ENCODE results near the gene KCNG4. TPM values are rescaled to one million over a fixed set of nuclear protein-coding genes. Genes with fewer than 3 reads are reported as not detected.

Gene KCNG4
- total and polyA plus RNA-seq, 8 donors, result 0.03 to 0.06 (median 0.04) TPM; not detected in 3

DNA sequence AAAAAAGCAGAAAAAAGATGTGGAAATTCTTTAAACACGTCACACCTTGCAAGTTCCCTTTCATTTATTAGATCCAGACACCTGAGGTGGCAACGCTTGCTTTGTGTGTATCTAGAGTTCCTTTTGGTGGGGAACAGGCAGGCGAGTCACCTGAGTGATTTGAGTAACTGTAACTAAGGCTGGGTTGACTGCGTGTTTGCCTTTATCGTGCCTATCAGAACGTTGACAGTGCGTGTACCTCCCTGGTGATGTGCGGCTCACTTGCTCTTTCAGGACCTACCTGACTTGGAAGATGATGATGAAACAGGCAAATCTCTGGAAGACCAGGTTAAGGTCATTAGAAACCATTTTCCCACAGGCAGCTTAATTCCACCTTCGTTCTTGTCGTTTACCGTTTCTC is 65.4 kb downstream of the KCNG4 start:
- peaks cover 17 to 36% of the 10 kb centered on the region in 2 donors for H3K4me1 ChIP-seq
- H3K27me3 ChIP-seq, result no peaks in the 10 kb centered on the region
- intact Hi-C loops (cut with DNase I), result no loop called here
- no peak overlapping the region for H3K27ac ChIP-seq
- H3K9me3 ChIP-seq, result no peaks in the 10 kb centered on the region
- TF ChIP-seq, protein P1, sequence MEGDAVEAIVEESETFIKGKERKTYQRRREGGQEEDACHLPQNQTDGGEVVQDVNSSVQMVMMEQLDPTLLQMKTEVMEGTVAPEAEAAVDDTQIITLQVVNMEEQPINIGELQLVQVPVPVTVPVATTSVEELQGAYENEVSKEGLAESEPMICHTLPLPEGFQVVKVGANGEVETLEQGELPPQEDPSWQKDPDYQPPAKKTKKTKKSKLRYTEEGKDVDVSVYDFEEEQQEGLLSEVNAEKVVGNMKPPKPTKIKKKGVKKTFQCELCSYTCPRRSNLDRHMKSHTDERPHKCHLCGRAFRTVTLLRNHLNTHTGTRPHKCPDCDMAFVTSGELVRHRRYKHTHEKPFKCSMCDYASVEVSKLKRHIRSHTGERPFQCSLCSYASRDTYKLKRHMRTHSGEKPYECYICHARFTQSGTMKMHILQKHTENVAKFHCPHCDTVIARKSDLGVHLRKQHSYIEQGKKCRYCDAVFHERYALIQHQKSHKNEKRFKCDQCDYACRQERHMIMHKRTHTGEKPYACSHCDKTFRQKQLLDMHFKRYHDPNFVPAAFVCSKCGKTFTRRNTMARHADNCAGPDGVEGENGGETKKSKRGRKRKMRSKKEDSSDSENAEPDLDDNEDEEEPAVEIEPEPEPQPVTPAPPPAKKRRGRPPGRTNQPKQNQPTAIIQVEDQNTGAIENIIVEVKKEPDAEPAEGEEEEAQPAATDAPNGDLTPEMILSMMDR (IDR thresholded peaks at IDR 0.05), result no peak
- no peak for ATAC-seq
- H3K4me3 ChIP-seq, result no peak overlapping the region
- H3K36me3 ChIP-seq, result peaks cover 0 to 20% of the 10 kb centered on the region in 2 donors
- no peak for DNase-seq

DNA sequence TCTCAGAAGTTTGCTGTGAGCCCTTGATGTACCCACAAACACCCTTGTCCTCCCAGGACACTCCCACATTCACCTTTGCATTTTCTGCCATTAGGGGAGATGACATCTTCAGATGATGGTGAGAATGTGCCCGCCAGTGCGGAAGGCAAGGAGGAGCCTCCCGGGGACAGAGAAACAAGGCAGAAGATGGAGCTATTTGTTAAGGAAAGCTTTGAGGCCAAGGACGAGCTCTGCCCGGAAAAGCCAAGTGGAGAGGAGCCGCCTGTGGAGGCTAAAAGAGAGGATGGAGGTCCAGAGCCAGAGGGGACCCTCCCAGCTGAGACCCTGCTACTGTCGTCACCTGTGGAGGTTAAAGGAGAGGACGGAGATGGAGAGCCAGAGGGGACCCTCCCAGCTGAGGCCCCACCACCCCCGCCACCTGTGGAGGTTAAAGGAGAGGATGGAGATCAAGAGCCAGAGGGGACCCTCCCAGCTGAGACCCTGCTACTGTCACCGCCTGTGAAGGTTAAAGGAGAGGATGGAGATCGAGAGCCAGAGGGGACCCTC is 70.0 kb downstream of the KCNG4 start:
- Histone ChIP-seq H3K9me3 (no peaks in the 10 kb centered on the region), H3K27ac (no peak overlapping the region), H3K4me1 (no peaks in the 10 kb centered on the region), H3K4me3 (no peak overlapping the region), H3K36me3 (no peaks in the 10 kb centered on the region), H3K27me3 (peaks cover 0 to 22% of the 10 kb centered on the region in 2 donors)
- ATAC-seq, result no peak
- no peak for DNase-seq
- intact Hi-C loops (cut with DNase I), result no loop called here
- TF ChIP-seq, protein P1 (IDR thresholded peaks at IDR 0.05), result no peak

Other genes with a start within 250 kb of the KCNG4 start
- under 1 TPM in 1 of 2 donors, not detected in 1; 0.65 TPM for gene SLC38A8, start 197.2 kb downstream of the KCNG4 start, total RNA-seq
- not detected for gene SLC38A8, start 197.2 kb downstream of the KCNG4 start, polyA plus RNA-seq (ENCODE audit: insufficient read length in 6 of 6)
- gene MBTPS1, start 123.1 kb downstream of the KCNG4 start, total RNA-seq, result 100 to 1,000 TPM in 1 of 2 donors, 10 to 100 TPM in 1; 86.4 to 102 TPM
- 100 to 1,000 TPM; 107 to 121 (median 119) TPM for gene MBTPS1, start 123.1 kb downstream of the KCNG4 start, polyA plus RNA-seq (ENCODE audit: insufficient read length in 6 of 6)
- gene HSDL1, start 94.8 kb downstream of the KCNG4 start, total RNA-seq, result 10 to 100 TPM; 26.0 to 27.8 TPM
- gene HSDL1, start 94.8 kb downstream of the KCNG4 start, polyA plus RNA-seq (ENCODE audit: insufficient read length in 6 of 6), result 10 to 100 TPM; 38.0 to 45.9 (median 42.6) TPM
- 10 to 100 TPM in 1 of 2 donors, under 1 TPM in 1; 0.85 to 10.3 TPM for gene DNAAF1, start 94.7 kb downstream of the KCNG4 start, total RNA-seq
- 10 to 100 TPM in 4 of 6 donors, 1 to 10 TPM in 2; 4.1 to 22.3 (median 13.5) TPM for gene DNAAF1, start 94.7 kb downstream of the KCNG4 start, polyA plus RNA-seq (ENCODE audit: insufficient read length in 6 of 6)
- 10 to 100 TPM; 49.2 to 50.0 TPM for gene TAF1C, start 53.0 kb downstream of the KCNG4 start, total RNA-seq
- 10 to 100 TPM; 37.5 to 66.1 (median 56.1) TPM for gene TAF1C, start 53.0 kb downstream of the KCNG4 start, polyA plus RNA-seq (ENCODE audit: insufficient read length in 6 of 6)
- gene ADAD2, start 48.9 kb downstream of the KCNG4 start, total RNA-seq, result under 1 TPM; 0.09 to 0.24 TPM
- 1 to 10 TPM in 1 of 6 donors, under 1 TPM in 5; 0.32 to 1.4 (median 0.68) TPM for gene ADAD2, start 48.9 kb downstream of the KCNG4 start, polyA plus RNA-seq (ENCODE audit: insufficient read length in 6 of 6)
- gene WFDC1, start 54.9 kb upstream of the KCNG4 start, total RNA-seq, result 10 to 100 TPM; 12.7 to 21.6 TPM
- gene WFDC1, start 54.9 kb upstream of the KCNG4 start, polyA plus RNA-seq (ENCODE audit: insufficient read length in 6 of 6), result 10 to 100 TPM in 1 of 6 donors, 1 to 10 TPM in 5; 4.5 to 11.1 (median 5.8) TPM
- gene ATP2C2, start 128.5 kb upstream of the KCNG4 start, total RNA-seq, result 10 to 100 TPM; 38.1 to 52.8 TPM
- 10 to 100 TPM; 11.2 to 31.0 (median 17.9) TPM for gene ATP2C2, start 128.5 kb upstream of the KCNG4 start, polyA plus RNA-seq (ENCODE audit: insufficient read length in 6 of 6)